NT2/D1 (cell line): ENCODE data around the gene DYRK1A.

ENCODE experiments used
- DNase-seq: peaks from one replicate; pipeline ENCODE4 v3.0.0-alpha.2; 2011; ENCODE audit warnings: low read depth, low spot score
- H3K27me3 ChIP-seq: 2 replicates; pipeline ENCODE4 v1.6.0; 2011; ENCODE audit warnings: mild to moderate bottlenecking; ENCODE audit not compliant: insufficient read length, insufficient read depth
- H3K36me3 ChIP-seq: 2 replicates; pipeline ENCODE4 v1.6.1; 2011; ENCODE audit warnings: mild to moderate bottlenecking, low read length, mixed read lengths; ENCODE audit not compliant: insufficient read depth, insufficient read length
- H3K4me1 ChIP-seq: 2 replicates; pipeline ENCODE4 v1.5.1; 2011; ENCODE audit not compliant: insufficient read depth, insufficient read length
- H3K4me3 ChIP-seq: 2 replicates; pipeline ENCODE4 v1.5.1; 2011; ENCODE audit warnings: low read depth; ENCODE audit not compliant: insufficient read length
- H3K9ac ChIP-seq: 2 replicates; pipeline ENCODE4 v1.6.0; 2011; ENCODE audit warnings: low read depth; ENCODE audit not compliant: insufficient read length
- H3K9me3 ChIP-seq: 2 replicates; pipeline ENCODE4 v1.5.1; 2011; ENCODE audit warnings: mild to moderate bottlenecking, low read length; ENCODE audit not compliant: insufficient read depth
- SUZ12 ChIP-seq: IDR thresholded peaks from 2 replicates; pipeline ENCODE4 v1.6.1; 2011; ENCODE audit not compliant: insufficient read length, insufficient read depth; ENCODE audit errors: extremely low read depth
- YY1 ChIP-seq: IDR thresholded peaks from 2 replicates; pipeline ENCODE4 v1.6.1; 2011; ENCODE audit not compliant: insufficient read length, insufficient read depth
- ZNF274 ChIP-seq: IDR thresholded peaks from 2 replicates; pipeline ENCODE4 v1.6.1; 2011; ENCODE audit warnings: mild to moderate bottlenecking, low read depth, low read length

The DYRK1A gene

DNA sequence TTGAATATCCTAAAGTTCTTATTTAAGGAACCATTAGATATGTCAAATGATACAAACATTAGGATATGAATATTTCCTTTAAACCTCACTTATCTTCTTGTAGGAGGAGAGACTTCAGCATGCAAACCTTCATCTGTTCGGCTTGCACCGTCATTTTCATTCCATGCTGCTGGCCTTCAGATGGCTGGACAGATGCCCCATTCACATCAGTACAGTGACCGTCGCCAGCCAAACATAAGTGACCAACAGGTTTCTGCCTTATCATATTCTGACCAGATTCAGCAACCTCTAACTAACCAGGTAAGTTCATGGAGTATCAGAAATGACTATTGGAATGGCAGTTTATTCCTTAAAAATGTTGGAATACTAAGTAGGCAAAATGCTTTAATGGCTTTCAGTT, 106.0 kb downstream of the DYRK1A start:
- Histone ChIP-seq H3K9me3 (peaks cover 17% of the 10 kb centered on the region; the same call in 1 of the 2 replicates), H3K36me3 (peaks cover 67% of the 10 kb centered on the region), H3K9ac (no peak overlapping the region), H3K4me3 (no peak overlapping the region), H3K27me3 (no peaks in the 10 kb centered on the region), H3K4me1 (no peaks in the 10 kb centered on the region)
- no peak for DNase-seq
- no peak for TF ChIP-seq ZNF274

GRCh38 chr21:37473491-37473890, 106.9 kb downstream of the DYRK1A start:
- no peak for DNase-seq
- H3K27me3 ChIP-seq, result no peaks in the 10 kb centered on the region
- H3K36me3 ChIP-seq, result peaks cover 65% of the 10 kb centered on the region
- H3K9me3 ChIP-seq, result peaks cover 11% of the 10 kb centered on the region; the same call in 1 of the 2 replicates
- H3K4me1 ChIP-seq, result no peaks in the 10 kb centered on the region
- H3K9ac ChIP-seq, result no peak overlapping the region
- TF ChIP-seq ZNF274 (no peak), SUZ12 (no peak), YY1 (no peak)
- H3K4me3 ChIP-seq, result no peak overlapping the region

DNA sequence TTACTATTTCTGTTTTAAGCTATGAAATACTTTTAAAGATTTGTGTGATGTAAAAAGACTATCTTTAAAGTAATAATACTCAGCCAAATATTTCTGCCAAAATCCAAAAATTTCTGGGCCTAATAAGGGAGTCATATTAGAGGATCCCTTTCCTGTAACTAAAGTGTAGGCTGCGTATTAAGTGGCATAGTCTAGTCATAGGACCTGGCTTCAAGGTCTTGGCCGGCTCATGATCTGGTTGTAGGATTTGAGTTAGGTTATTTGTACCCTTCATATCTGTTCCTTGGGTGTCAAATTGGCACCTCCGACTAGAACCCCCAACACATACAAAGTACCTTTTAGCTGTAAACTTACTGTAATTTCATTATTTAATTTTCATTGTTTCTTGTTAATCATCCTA, 107.8 kb downstream of the DYRK1A start:
- Histone ChIP-seq H3K9me3 (peaks cover 3% of the 10 kb centered on the region; the same call in 1 of the 2 replicates), H3K9ac (no peak overlapping the region), H3K27me3 (no peaks in the 10 kb centered on the region), H3K36me3 (peaks cover 66% of the 10 kb centered on the region), H3K4me3 (no peak overlapping the region), H3K4me1 (no peaks in the 10 kb centered on the region)
- no peak for DNase-seq
- TF ChIP-seq YY1 (no peak), ZNF274 (no peak), SUZ12 (no peak)

GRCh38 chr21:37475186-37475868, 108.8 kb downstream of the DYRK1A start:
- H3K27me3 ChIP-seq, result no peaks in the 10 kb centered on the region
- TF ChIP-seq SUZ12 (no peak), ZNF274 (no peak), YY1 (no peak)
- no peak overlapping the region for H3K4me3 ChIP-seq
- H3K36me3 ChIP-seq, result peaks cover 66% of the 10 kb centered on the region
- DNase-seq, result no peak
- no peak overlapping the region for H3K9ac ChIP-seq
- no peaks in the 10 kb centered on the region for H3K4me1 ChIP-seq
- H3K9me3 ChIP-seq, result no peaks in the 10 kb centered on the region

DNA sequence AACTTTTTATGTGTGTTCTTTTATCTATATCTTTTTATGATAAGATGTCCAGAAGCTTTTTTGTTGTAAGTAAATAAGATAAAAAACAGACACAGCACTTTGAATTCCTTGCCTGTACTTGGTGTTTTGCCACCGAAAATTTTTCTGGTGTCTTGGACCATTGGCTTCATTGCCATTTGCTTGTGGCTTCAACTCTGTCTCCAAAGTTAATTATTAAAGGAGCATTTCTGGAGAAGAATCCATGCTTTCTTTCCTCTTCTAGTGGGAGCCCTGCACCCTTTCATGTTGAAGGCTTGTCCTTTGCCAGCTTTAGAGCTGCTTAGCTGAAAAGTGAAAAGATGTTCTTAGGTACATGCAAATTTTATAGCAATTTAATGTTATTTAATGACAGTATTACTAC, 112.2 kb downstream of the DYRK1A start:
- H3K4me3 ChIP-seq, result no peak overlapping the region
- no peaks in the 10 kb centered on the region for H3K27me3 ChIP-seq
- no peak for TF ChIP-seq ZNF274
- TF ChIP-seq YY1, result no peak
- no peak for TF ChIP-seq SUZ12
- no peak overlapping the region for H3K9ac ChIP-seq
- DNase-seq, result no peak
- H3K9me3 ChIP-seq, result peaks cover 10% of the 10 kb centered on the region; the same call in 1 of the 2 replicates
- H3K4me1 ChIP-seq, result no peaks in the 10 kb centered on the region
- peaks cover 67% of the 10 kb centered on the region for H3K36me3 ChIP-seq

GRCh38 chr21:37483776-37484175, 117.2 kb downstream of the DYRK1A start:
- no peaks in the 10 kb centered on the region for H3K27me3 ChIP-seq
- no peak overlapping the region for H3K4me3 ChIP-seq
- peaks cover 70% of the 10 kb centered on the region for H3K36me3 ChIP-seq
- H3K4me1 ChIP-seq, result no peaks in the 10 kb centered on the region
- TF ChIP-seq SUZ12, result no peak
- TF ChIP-seq YY1, result no peak
- TF ChIP-seq ZNF274, result no peak
- peak; percentile 20 for DNase-seq
- peaks cover 10% of the 10 kb centered on the region; the same call in 1 of the 2 replicates for H3K9me3 ChIP-seq
- H3K9ac ChIP-seq, result no peak overlapping the region

DNA sequence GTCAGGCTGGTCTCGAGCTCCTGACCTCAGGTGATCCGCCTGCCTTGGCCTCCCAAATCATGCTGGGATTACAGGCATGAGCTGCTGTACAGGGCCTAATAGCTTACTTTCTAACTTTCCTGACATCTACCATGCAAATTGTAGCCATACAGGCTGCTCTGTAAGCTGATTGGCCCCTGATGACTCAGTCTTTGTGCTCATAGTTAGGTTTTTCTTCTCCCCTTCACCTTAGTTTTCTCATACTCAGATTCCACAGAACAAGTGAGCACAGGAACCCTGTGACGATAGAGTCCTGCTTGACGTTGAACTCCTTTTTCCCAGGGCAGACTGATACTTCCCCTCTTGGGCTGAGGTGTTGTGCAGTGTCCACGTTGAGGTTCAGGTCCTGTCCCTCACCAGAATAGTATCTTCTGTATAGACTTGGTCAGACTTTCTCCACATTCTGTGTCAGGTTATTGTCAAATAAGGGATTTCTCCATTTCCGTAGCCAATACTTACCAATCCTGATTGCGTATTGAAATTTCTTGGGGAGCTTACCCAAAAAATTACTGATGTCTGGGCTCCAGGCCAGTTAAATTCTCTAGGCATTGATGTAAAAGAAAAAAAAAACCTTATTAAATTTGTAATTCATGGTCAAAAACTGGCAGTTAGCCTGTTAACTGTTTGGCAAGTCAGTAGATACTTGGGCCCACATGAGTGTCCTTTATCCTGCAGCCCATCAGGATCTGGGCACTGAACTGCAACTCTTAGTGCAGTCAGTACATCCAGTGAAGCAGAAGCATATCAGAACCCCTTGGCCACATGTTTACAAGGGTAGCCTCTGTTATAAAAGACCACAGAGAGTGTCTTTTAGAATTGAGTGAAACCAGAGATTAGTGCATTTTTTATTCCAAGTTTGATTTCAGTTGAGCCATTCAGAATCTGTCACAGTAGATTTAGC, 118.2 kb downstream of the DYRK1A start:
- DNase-seq, result no peak
- peaks cover 69% of the 10 kb centered on the region for H3K36me3 ChIP-seq
- no peak overlapping the region for H3K4me3 ChIP-seq
- TF ChIP-seq ZNF274, result no peak
- no peak for TF ChIP-seq SUZ12
- TF ChIP-seq YY1, result no peak
- H3K4me1 ChIP-seq, result no peaks in the 10 kb centered on the region
- H3K9ac ChIP-seq, result no peak overlapping the region
- H3K9me3 ChIP-seq, result peaks cover 10% of the 10 kb centered on the region; the same call in 1 of the 2 replicates
- H3K27me3 ChIP-seq, result no peaks in the 10 kb centered on the region
